Esophagus squamous epithelium (tissue), 4 donors: ENCODE results near the gene PTPN13.

Experiments used
- POLR2A ChIP-seq, 4 donors: fragments of 450-650 bp; IDR thresholded peaks; one replicate each; pipeline ENCODE4 v1.6.1; 2017; ENCODE audit warnings: antibody characterized with exemption in 4 of 4, mild to moderate bottlenecking in 4 of 4, moderate library complexity in 3 of 4
- TF ChIP-seq, protein P1 (sequence below), 6 experiments: fragments of 450-650 bp in 4 of 6; fragments of 200-600 bp in 2 of 6; sonication (generic) in 2 of 6; IDR thresholded peaks; one replicate each; pipeline ENCODE4 v1.5.1; 2016 to 2019; ENCODE audit warnings: antibody characterized with exemption in 6 of 6, mild to moderate bottlenecking in 4 of 6, moderate library complexity in 4 of 6

DNA sequence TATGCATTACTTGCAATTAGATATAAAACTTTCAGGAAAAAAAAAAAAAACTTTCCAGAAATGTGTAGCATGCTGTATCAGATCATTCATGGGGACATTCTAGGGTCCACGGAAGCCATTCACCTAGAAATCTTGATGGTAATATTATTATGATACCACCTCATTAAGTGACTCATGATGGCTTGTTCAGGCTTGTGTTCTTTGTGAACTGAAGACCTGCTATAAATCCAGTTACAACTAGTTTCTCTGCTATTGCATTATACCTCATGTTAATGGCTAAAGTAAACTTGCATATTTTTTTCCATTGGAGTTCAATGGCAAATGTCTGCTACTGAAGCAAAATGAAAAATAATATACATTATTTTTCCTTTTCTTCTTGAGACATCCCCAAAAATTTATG is 35.3 kb upstream of the PTPN13 start:
- TF ChIP-seq, protein P1, sequence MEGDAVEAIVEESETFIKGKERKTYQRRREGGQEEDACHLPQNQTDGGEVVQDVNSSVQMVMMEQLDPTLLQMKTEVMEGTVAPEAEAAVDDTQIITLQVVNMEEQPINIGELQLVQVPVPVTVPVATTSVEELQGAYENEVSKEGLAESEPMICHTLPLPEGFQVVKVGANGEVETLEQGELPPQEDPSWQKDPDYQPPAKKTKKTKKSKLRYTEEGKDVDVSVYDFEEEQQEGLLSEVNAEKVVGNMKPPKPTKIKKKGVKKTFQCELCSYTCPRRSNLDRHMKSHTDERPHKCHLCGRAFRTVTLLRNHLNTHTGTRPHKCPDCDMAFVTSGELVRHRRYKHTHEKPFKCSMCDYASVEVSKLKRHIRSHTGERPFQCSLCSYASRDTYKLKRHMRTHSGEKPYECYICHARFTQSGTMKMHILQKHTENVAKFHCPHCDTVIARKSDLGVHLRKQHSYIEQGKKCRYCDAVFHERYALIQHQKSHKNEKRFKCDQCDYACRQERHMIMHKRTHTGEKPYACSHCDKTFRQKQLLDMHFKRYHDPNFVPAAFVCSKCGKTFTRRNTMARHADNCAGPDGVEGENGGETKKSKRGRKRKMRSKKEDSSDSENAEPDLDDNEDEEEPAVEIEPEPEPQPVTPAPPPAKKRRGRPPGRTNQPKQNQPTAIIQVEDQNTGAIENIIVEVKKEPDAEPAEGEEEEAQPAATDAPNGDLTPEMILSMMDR (IDR thresholded peaks at IDR 0.05) = no peak
- no peak for TF ChIP-seq POLR2A (IDR thresholded peaks at IDR 0.05)
